Activated CD4-positive, CD25-positive, alpha-beta regulatory T cell treated with anti-CD3 and anti-CD28 coated beads, Interleukin-2, amount 50 U/mL, for 16 hours (primary cell): ENCODE results near the gene FAM89A.

ENCODE experiments used
- DNase-seq: peaks from one replicate; pipeline ENCODE4 v3.0.0-alpha.2; 2020; ENCODE audit warnings: low read depth, low spot score

FAM89A gene

DNA sequence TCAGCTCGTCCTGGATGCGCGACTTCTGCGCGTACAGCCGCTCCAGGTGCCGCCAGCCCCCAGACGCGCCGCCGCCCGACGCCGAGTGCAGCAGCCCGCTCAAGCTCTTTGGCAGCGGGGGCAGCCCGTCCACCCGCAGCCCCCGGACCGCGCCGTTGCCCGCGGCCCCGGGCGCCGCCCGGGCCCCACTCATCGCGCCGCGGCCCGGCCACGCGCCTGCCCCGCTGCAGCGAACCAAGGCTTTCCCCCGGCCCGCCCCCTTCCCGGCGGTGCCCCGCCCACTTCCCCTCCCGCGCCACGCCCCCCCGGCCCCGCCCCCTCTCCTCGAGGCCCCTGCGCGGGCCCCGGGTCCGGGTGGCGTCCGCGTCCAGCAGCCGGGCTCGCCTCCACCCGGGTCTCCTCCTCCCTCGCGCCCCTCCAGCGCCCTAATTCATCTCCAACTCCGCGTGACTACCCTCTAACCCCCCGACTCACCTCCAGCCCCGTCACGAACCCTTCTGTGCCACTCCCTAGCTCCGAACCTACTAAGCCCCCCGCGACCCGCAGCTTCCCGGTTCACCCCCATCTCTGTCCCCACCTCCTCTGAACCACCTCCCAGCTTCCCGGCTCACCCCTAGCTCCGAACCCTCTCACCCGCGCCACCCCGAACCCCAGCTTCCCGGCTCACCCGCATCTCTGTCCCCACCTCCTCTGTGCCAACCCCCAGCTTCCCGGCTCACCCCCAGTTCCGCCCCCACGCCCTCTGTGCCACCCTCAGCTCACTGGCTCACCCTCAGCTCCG, at the start of gene FAM89A:
Gene FAM89A, minus strand, starts transcription at position 236 of the 781 bp plus-strand sequence. Its CDS starts 43 bp downstream, at position 193.
- no peak for DNase-seq

GRCh38 chr1:231084353-231084752, 44.3 kb upstream of the FAM89A start:
- DNase-seq: no peak

GRCh38 chr1:231079163-231079562, 39.1 kb upstream of the FAM89A start:
- no peak for DNase-seq

DNA sequence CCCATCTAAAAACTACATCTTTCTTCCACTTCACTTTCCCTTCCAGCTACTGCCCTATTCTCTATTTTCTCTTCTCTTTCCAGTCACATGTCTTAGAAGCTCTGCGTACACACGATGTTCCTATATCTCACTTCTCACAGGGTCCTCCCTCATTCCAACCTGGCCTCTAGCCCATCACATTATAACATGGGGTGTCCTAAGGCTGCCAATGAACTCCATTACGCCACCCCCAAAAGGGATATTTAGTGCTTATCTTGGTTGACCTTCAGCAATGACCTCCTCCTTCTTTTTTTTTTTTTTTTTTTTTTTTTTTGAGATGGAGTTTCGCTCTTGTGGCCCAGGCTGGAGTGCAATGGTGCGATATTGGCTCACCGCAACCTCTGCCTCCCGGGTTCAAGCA, 38.2 kb upstream of the FAM89A start:
- DNase-seq: no peak

GRCh38 chr1:231076802-231077201, 36.7 kb upstream of the FAM89A start:
- no peak for DNase-seq

GRCh38 chr1:231075497-231075896, 35.4 kb upstream of the FAM89A start:
- no peak for DNase-seq

DNA sequence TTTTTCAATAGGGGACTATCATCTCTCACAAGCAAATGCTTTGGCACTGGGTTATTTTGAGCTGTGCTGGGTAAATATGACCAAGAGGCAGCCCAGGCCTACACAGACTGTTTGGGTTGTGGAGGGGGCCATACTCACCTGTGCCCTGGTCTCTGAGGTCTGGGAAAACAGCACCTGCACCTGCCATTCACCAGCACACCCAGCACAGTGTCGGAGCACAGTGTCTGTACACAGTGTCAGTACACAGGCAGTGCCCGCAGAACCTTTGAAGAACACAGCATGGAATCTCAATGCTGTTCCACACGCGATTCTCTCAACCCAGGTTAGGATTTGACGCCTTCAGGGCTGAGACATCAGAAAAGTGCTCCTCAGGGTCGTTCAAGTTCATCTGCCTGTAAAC, 35.0 kb upstream of the FAM89A start:
- no peak for DNase-seq

DNA sequence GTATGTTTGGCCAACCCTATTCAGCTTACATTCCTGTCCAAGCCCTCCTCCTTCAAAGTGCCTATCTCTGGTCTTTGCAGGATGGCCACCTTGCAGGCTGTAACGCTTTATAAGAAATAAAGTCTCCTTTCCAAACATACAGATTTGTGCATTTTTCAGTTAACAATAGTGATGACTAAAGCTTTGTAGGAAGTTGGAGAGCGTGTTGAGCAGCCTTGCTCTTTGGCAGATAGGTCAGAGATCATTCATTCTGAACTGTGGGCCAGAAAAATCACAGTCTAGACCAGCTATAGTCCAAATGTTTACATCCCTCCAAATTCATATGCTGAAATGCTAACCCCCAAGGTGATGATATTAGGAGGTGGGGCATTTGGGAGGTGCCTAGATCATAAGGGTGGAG, 34.0 kb upstream of the FAM89A start:
- DNase-seq: no peak

DNA sequence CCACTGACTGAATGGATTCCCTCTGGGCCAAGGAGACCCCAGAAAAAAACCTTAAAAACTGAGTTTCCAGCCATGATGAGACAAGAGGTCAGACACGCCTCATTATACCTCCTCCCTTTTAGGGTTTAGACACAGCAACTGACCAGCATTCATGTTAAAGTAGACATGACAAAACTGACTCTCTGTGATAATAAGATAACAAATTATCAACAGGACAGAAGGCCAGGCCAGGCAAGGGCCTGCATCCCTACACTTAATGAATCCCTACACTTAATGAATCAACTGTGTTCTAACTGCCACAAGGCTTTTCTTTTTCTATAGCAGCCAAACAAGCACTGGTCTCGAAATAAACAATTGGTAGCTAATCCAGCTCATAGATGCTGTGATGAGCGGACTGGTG, 33.3 kb upstream of the FAM89A start:
- DNase-seq: no peak

GRCh38 chr1:231072502-231073094, 32.5 kb upstream of the FAM89A start:
- DNase-seq: no peak

DNA sequence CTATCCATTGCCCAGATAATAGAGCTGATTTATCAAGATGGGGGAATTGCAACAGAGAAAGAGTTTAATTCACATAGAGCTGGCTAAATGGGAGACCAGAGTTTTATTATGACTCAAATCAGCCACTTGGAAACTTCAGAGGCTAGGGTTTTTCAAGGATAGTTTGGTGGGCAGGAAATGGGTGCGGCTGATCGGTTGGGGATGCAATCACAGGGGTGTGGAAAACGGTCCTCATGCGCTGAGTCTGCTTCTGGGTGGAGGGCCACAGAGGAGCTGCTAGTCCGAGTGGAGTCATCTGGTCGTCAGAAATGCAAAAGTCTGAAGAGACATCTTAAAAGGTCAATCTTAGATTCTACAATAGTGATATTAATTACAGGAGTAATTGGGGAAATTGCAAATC, 32.0 kb upstream of the FAM89A start:
- DNase-seq: no peak

GRCh38 chr1:231070758-231071444, 30.8 kb upstream of the FAM89A start:
- DNase-seq: no peak

DNA sequence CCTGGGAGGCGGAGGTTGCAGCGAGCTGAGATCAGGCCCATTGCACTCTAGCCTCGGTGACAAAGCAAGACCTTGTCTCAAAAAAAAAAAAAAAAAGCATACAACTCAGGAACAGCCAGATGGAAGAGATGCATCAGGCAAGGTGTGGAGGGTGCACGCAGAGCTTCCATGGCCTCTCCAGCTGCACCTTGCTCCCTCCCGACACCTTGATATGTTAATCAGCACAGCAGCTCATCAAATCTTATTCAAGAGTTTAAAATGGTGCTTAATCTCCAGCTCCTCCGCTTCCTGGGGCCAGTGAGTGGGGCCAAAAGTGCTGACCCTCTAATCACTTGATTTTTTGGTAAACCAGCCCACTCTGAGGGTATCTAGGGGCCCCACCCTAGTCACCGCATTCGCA, 29.3 kb upstream of the FAM89A start:
- no peak for DNase-seq

DNA sequence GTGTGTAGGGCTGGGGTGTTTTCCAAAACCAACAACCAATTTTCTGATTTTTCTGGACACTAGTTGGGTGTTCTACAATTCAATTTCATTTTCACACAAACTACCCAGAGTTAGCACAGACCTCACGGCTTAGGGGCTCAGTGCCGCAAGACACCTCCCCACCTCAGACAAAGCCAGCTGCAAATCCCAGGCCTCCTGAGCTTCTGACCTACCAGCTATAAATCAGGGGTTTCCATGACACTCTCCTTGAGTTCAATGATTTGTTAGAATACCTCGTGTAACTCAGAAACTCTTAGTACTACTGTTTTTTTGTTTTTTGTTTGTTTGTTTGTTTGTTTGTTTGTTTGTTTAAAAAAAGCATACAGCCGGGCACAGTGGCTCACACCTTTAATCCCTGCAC, 28.7 kb upstream of the FAM89A start:
- DNase-seq: no peak

DNA sequence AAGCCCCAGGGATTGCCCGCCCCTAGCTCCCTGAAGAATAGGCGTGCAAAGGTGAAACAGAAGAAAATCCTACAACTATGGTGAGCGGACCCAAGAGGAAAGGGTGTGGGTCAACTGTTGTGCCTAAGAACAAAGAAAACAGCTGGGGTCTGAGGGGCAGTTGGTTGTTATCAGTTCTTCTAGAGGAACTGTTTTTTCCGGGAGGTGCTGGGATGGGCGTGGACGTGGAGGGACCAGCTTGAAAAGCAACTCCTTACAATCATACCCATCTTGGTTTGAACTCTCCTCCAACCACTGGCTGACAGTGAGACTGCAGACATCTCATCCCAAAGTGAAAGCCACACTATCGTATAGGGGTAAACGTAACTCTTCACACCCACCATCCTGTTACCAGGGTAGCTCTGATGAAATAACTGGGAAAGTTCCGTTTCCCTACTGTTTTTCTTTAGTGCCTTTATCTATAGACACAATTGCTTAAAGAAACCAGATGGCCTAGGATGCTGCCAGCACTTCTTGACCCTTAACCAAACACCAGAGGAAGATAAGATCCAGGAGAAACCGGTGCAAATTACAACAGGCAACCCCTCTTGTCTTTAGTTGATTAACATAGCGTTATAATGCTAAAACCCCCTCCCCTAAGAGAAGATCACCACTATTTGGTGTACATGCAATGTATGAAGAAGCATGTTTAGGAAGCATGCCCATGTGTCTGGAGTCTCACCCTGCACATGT, 25.6 kb upstream of the FAM89A start:
- no peak for DNase-seq

DNA sequence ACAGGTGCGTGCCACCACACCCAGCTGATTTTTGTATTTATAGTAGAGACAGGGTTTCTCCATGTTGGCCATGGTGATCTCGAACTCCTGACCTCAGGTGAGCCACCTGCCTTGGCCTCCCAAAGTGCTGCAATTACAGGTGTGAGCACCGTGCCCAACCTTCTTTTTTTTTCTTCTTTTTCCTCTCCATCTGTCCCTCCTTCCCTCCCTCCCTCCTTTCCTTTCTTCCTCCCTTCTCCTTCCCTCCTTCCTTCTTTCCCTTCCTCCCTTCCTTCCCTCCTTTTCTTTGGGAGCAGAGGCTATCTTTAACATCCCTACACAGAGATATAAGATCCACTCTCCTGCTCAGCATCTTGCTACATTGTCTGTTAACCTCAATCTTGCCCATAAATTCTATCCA, 24.4 kb upstream of the FAM89A start:
- DNase-seq: no peak

DNA sequence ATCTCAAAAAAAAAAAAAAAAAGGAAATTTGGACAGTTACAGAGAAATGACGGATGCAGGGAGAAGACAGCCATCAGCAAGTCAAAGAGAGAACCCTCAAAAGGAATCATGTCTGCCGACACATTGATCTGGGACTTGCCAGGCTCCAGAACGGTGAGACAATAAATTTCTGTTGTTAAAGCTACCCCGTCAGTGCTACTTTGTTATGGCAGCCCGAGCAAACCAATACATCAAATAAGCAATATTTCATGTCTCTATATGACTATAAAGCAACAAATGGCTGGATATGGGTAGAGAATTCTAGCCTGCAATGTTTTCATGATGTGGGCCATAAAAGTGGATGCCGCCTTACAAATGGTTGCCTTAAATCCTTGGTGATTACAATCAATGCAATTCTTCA, 23.3 kb upstream of the FAM89A start:
- DNase-seq: no peak

- no peak for DNase-seq
Observed at GRCh38 chr1:231062500-231063270, 22.6 kb upstream of the FAM89A start.

DNA sequence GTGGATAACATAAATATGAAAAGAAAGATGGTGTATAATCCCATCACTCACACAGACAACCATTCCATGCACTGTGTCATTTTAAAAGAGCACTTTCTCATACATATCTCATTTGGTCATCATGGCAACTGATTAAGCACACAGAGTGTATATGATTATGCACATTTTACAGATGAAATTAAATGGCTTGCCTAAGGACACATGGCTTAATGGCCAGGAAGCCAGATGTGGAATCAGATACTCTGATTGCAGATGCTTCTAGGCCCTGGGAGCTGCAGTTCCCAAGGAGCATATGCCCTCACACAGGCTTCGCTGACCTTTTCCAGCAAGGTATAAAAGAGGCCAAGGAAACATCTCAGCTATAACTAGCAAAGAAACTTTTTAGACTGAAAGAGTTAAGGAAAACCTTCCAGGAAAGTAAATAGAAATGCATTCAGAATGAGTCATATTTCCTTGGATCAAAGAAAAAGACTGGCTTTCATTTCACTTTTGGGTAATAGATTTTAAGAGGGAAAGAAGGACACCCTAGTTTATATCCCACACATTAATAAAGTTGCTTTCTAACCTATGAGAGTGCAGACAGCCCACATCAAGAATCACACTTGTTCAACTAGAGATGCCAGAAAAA, 19.6 kb upstream of the FAM89A start:
- no peak for DNase-seq

DNA sequence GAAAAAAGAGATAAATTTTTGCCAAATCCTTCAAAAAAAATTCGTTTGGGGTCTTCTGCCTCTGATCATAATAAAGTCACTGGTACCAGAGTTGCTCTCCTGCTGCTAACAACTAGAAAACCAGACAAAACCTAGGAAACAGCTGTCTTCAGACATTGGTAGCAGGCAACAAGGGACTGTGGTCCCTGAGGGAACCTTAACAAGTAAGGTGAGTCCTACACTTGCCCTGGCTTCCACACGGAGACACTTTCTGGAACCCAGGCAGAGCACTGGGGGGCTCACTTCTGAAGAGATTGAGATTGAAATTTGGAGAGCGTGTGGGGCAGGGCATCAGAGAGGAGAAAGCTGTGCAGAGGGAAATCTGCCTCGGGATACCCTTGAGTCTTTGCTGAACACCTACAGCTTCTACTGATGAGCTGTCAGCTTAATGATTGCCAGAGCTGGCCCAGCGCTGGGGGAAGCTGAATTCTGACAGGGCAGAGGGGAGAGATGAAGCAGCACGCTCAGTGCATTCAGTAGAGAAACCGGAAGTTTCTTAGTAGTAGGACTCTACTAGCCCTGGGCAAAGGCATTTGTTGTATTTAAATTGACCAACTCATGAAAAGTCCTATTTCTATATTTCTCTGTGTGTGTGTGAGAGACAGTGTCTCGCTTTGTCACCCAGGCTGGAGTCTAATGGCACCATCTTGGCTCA, 18.5 kb upstream of the FAM89A start:
- no peak for DNase-seq
